Ovary (tissue), 9 donors: ENCODE data around the gene LSM11. TPM values are rescaled to one million over a fixed set of nuclear protein-coding genes. Genes with fewer than 3 reads are reported as not detected.

Source experiments
- DNase-seq, 5 donors: peaks; one replicate each; pipeline ENCODE4 v3.0.0-alpha.2; 2019 to 2020
- H3K27ac ChIP-seq, 2 donors: fragments of 200-600 bp; one replicate each; pipeline versions ENCODE4 v1.5.1 to v1.8.0; 2019 to 2022
- H3K27me3 ChIP-seq: fragments of 200-600 bp; one replicate; pipeline ENCODE4 v1.8.0; 2022
- H3K36me3 ChIP-seq: fragments of 200-600 bp; sonication (generic); one replicate; pipeline ENCODE4 v1.5.1; 2019
- H3K4me1 ChIP-seq: one replicate; pipeline ENCODE4 v1.8.1; 2013; ENCODE audit warnings: mild to moderate bottlenecking, moderate library complexity; ENCODE audit not compliant: insufficient read depth
- H3K4me3 ChIP-seq: fragments of 200-600 bp; sonication (generic); one replicate; pipeline ENCODE4 v1.5.1; 2017
- H3K9me3 ChIP-seq, 2 donors: fragments of 200-600 bp in 1 of 2; sonication (generic) in 1 of 2; one replicate each; pipeline versions ENCODE4 v1.5.1 to v1.8.1; 2013 to 2019; ENCODE audit warnings: mild to moderate bottlenecking in 1 of 2, moderate library complexity in 1 of 2
- EP300 ChIP-seq: sonication (generic); formaldehyde crosslinking; IDR thresholded peaks from one replicate; pipeline ENCODE4 v1.6.1; 2017; ENCODE audit warnings: antibody characterized with exemption
- WGBS, 3 donors: extraction: QIAGEN DNeasy Blood & Tissue Kit in 1 of 3; methylation state at CpG; one replicate each; pipeline versions ENCODE4 v1.1.5 to v1.1.7; 2013 to 2017; 5-methylcytosine and 5-hydroxymethylcytosine counted together
- intact Hi-C, 4 donors: fragments of 100-400 bp; cut with DNase I; formaldehyde crosslinking; loops; one replicate each; pipeline versions ENCODE4 v1.11.0 to v1.15.1; 2022 to 2023
- polyA plus RNA-seq, 2 donors: library from polyadenylated mRNA; stranded (reverse); fragments of 200-250 nt in 1 of 2; fragments of 350-450 nt in 1 of 2; fragmentation: Illumina TruSeq in 1 of 2; extraction: RNeasy Lipid Tissue Mini Kit (QIAGEN cat#74804) in 1 of 2; gene quantifications; one replicate each; pipeline ENCODE4 v1.2.3, GENCODE V29; 2013 to 2014
- small RNA-seq: library from RNA; depleted of rRNA; stranded (forward); fragments of <200 nt; gene quantifications from one replicate; pipeline ENCODE3, GENCODE V24; 2016
- total RNA-seq, 7 donors: library from RNA; depleted of rRNA in 2 of 7; stranded (reverse); fragments of >200 nt in 2 of 7; fragmentation: NEBNext Ultra II Directional in 3 of 7; extraction: Animal tissue kit (Norgen Biotek cat#: 25700) in 3 of 7; gene quantifications; one replicate each; pipeline versions ENCODE4 v1.1.0 to v1.2.4, GENCODE V29; 2016 to 2023
- donor health status: DM: no; HTN: no; CAD: no; lungs with moderate emphysema.
- donor health status: DM: no; HTN: no; CAD: no.
- donor health status: Bipolar disorder and iron deficiency.
- donor health status: DM: yes; HTN: yes; CAD: no.
- donor health status: DM: no; HTN: no; CAD: no.
- donor health status: DM: yes; HTN: yes; CAD: no.

LSM11 gene
- total and polyA plus RNA-seq, 9 donors: 2.4 to 6.0 (median 5.1) TPM

- Histone ChIP-seq H3K36me3 (no peaks in the 10 kb centered on the region), H3K4me1 (peaks cover 3% of the 10 kb centered on the region), H3K4me3 (no peak overlapping the region), H3K27ac (no peak overlapping the region), H3K9me3 (no peaks in the 10 kb centered on the region), H3K27me3 (no peaks in the 10 kb centered on the region)
- 53 to 56% (median 53%) methylated on average over 2 of the region's 2 CpGs for WGBS, 3 donors
- no peak for DNase-seq
- no peak for TF ChIP-seq EP300
- intact Hi-C loops: no loop called here
These were observed 64.5 kb downstream of the LSM11 start for GRCh38 chr5:157808043-157808442.

Small RNAs within 50 kb of the gene (small RNA-seq; reads per million reads assigned to genes)
- gene AC026407.1 (not detected), gene RNU6-260P (not detected)

Other genes with a start within 250 kb of the LSM11 start
- gene ADAM19, start 167.9 kb upstream of the LSM11 start, total RNA-seq: 10 to 100 TPM in 2 of 7 donors, 1 to 10 TPM in 5; 1.7 to 11.6 (median 3.0) TPM
- gene ADAM19, start 167.9 kb upstream of the LSM11 start, polyA plus RNA-seq: 10 to 100 TPM in 1 of 2 donors, 1 to 10 TPM in 1; 1.6 to 10.1 TPM
- gene SOX30, start 91.3 kb upstream of the LSM11 start, total RNA-seq: under 1 TPM in 3 of 7 donors, not detected in 4; 0.11 to 0.12 (median 0.12) TPM
- gene SOX30, start 91.3 kb upstream of the LSM11 start, polyA plus RNA-seq: under 1 TPM; 0.11 to 0.15 TPM
- gene C5orf52, start 72.2 kb upstream of the LSM11 start, total RNA-seq: not detected
- not detected for gene C5orf52, start 72.2 kb upstream of the LSM11 start, polyA plus RNA-seq
- gene THG1L, start 12.3 kb upstream of the LSM11 start, total RNA-seq: 10 to 100 TPM in 6 of 7 donors, 1 to 10 TPM in 1; 8.9 to 16.5 (median 14.3) TPM
- gene THG1L, start 12.3 kb upstream of the LSM11 start, polyA plus RNA-seq: 10 to 100 TPM; 11.4 to 23.6 TPM
- 10 to 100 TPM; 40.5 to 67.8 (median 50.3) TPM for gene CLINT1, start 115.4 kb downstream of the LSM11 start, total RNA-seq
- gene CLINT1, start 115.4 kb downstream of the LSM11 start, polyA plus RNA-seq: 10 to 100 TPM; 27.4 to 52.6 TPM